ENCODE data around the gene WDR45B.

- TF ChIP-seq EZH2 (IDR thresholded peaks at IDR 0.05; ENCODE audit: insufficient read depth, poor library complexity, severe bottlenecking) (no peak), EZH2phosphoT487 (IDR thresholded peaks at IDR 0.05; ENCODE audit: insufficient read depth, low read depth) (no peak)
These were observed 16.7 kb downstream of the WDR45B start for GRCh38 chr17:82631544-82631943.

Measured in GM23248 (cell line).